K562 (cell line): Measurements from ENCODE around the gene ZMIZ1. TPM values are rescaled to one million over a fixed set of nuclear protein-coding genes. Genes with fewer than 3 reads are reported as not detected.
A peak's percentile ranks its signal among the peaks of the same experiment; 100 is the strongest.

Experiments
- ARID1B ChIP-seq: fragments of 450-650 bp; IDR thresholded peaks from 2 replicates; pipeline ENCODE4 v1.6.1; 2016; ENCODE audit warnings: antibody characterized with exemption, mild to moderate bottlenecking, inconsistent platforms
- DACH1 ChIP-seq: fragments of 450-650 bp; IDR thresholded peaks from 2 replicates; pipeline ENCODE4 v1.6.1; 2018; ENCODE audit not compliant: partially characterized antibody
- E2F3 ChIP-seq: fragments of 250-450 bp; sonication (Bioruptor Pico); IDR thresholded peaks from 2 replicates; pipeline ENCODE4 v1.4.0; 2020; ENCODE audit warnings: mild to moderate bottlenecking
- ETS2 ChIP-seq: IDR thresholded peaks from 2 replicates; pipeline ENCODE4 v1.6.1; 2016; ENCODE audit warnings: borderline replicate concordance, missing genetic modification characterization, mild to moderate bottlenecking, moderate library complexity, missing compliant biosample characterization; ENCODE audit not compliant: poor library complexity, severe bottlenecking
- ETV1 ChIP-seq: fragments of 450-650 bp; conservative IDR thresholded peaks from 2 replicates; pipeline ENCODE4 v1.6.1; 2016; ENCODE audit warnings: missing genetic modification characterization, control low read depth, low read depth, missing compliant biosample characterization
- FOXK1 ChIP-seq: sonication (generic); formaldehyde crosslinking; IDR thresholded peaks from 2 replicates; pipeline ENCODE4 v1.8.0; 2022; ENCODE audit warnings: missing genetic modification reagents, mild to moderate bottlenecking, borderline replicate concordance
- HDAC1 ChIP-seq, 2 experiments: fragments of 450-650 bp; IDR thresholded peaks; 2 replicates each; pipeline ENCODE4 v1.6.1; 2016 to 2017; ENCODE audit warnings: inconsistent platforms in 1 of 2, mild to moderate bottlenecking in 1 of 2, moderate library complexity in 1 of 2
- HMG20B ChIP-seq: fragments of 250-450 bp; sonication (Bioruptor Pico); IDR thresholded peaks from 2 replicates; pipeline ENCODE4 v1.5.0; 2021; ENCODE audit warnings: mild to moderate bottlenecking
- HNRNPUL1 ChIP-seq: fragments of 200-400 bp; formaldehyde crosslinking; IDR thresholded peaks from 2 replicates; pipeline ENCODE4 v1.6.1; 2017; ENCODE audit warnings: low read length
- ILF3 ChIP-seq: fragments of 450-650 bp; IDR thresholded peaks from 2 replicates; pipeline ENCODE4 v1.6.1; 2018; ENCODE audit warnings: antibody characterized with exemption, mild to moderate bottlenecking, moderate library complexity, borderline replicate concordance
- KDM1A ChIP-seq, 2 experiments: fragments of 450-650 bp; IDR thresholded peaks; 2 replicates each; pipeline ENCODE4 v1.6.1; 2016; ENCODE audit warnings: mild to moderate bottlenecking in 2 of 2
- MEIS2 ChIP-seq: fragments of 450-650 bp; IDR thresholded peaks from 2 replicates; pipeline ENCODE4 v1.6.1; 2014; ENCODE audit warnings: mild to moderate bottlenecking; ENCODE audit not compliant: partially characterized antibody
- MYNN ChIP-seq, 2 experiments: sonication (generic); formaldehyde crosslinking in 1 of 2; IDR thresholded peaks; 2 replicates each; pipeline versions ENCODE4 v1.5.0 to v1.6.1; 2016 to 2020; ENCODE audit warnings: antibody characterized with exemption in 1 of 2, missing genetic modification reagents in 1 of 2
- PTRF ChIP-seq: fragments of 450-650 bp; IDR thresholded peaks from 2 replicates; pipeline ENCODE4 v1.6.1; 2016; ENCODE audit warnings: mild to moderate bottlenecking, missing genetic modification characterization, missing compliant biosample characterization
- RB1 ChIP-seq: fragments of 450-650 bp; IDR thresholded peaks from 2 replicates; pipeline ENCODE4 v1.6.1; 2017; ENCODE audit warnings: low read depth, mild to moderate bottlenecking
- SMAD4 ChIP-seq: fragments of 250-450 bp; sonication (Bioruptor Pico); conservative IDR thresholded peaks from 2 replicates; pipeline ENCODE4 v1.8.0; 2021; ENCODE audit warnings: inconsistent platforms, mild to moderate bottlenecking, moderate library complexity
- SOX6 ChIP-seq: fragments of 450-650 bp; IDR thresholded peaks from 2 replicates; pipeline ENCODE4 v1.6.1; 2014; ENCODE audit warnings: mild to moderate bottlenecking
- TAL1 ChIP-seq: fragments of 450-650 bp; IDR thresholded peaks from 2 replicates; pipeline ENCODE4 v1.6.1; 2016; ENCODE audit warnings: mild to moderate bottlenecking
- TCF3 ChIP-seq: sonication (generic); formaldehyde crosslinking; IDR thresholded peaks from 2 replicates; pipeline ENCODE4 v1.4.0; 2020; ENCODE audit warnings: mild to moderate bottlenecking, missing genetic modification reagents
- ZBED1 ChIP-seq: IDR thresholded peaks from 2 replicates; pipeline ENCODE4 v1.6.1; 2014
- ZNF175 ChIP-seq: fragments of 200-800 bp; sonication (Bioruptor generic); IDR thresholded peaks from 2 replicates; pipeline ENCODE4 v1.6.1; 2016; ENCODE audit warnings: low read depth, mild to moderate bottlenecking, missing genetic modification characterization, missing compliant biosample characterization
- ZNF699 ChIP-seq: fragments of 250-450 bp; sonication (Bioruptor Pico); IDR thresholded peaks from 2 replicates; pipeline ENCODE4 v1.8.0; 2021; ENCODE audit warnings: mild to moderate bottlenecking, moderate library complexity; ENCODE audit not compliant: insufficient replicate concordance
- polyA plus RNA-seq, 8 experiments: library from polyadenylated mRNA; depleted of rRNA in 4 of 8; stranded (reverse) in 5 of 8; unstranded in 3 of 8; fragments of >200 nt; fragmentation: Nextera tagmentation in 2 of 8; fragmentation: Illumina TruSeq in 1 of 8; extraction: Ambion mirVana in 2 of 8; extraction: Trizol in 1 of 8; gene quantifications; 2 replicates each; pipeline versions ENCODE4 v1.2.1 to v1.2.3, GENCODE V29; 2011 to 2014; ENCODE audit warnings: inconsistent platforms in 1 of 8, missing spikeins in 1 of 8
- total RNA-seq, 7 experiments: library from RNA; depleted of rRNA in 6 of 7; stranded (reverse); fragments of >200 nt in 6 of 7; fragmentation: Illumina TruSeq in 2 of 7; extraction: Trizol in 2 of 7; gene quantifications; 2 replicates each; pipeline versions ENCODE4 v1.2.1 to v1.2.3, GENCODE V29; 2011 to 2021; ENCODE audit warnings: low replicate concordance in 1 of 7
- TF ChIP-seq, protein P1 (sequence below): sonication (generic); formaldehyde crosslinking; IDR thresholded peaks from 2 replicates; pipeline ENCODE4 v1.8.0; 2023; ENCODE audit warnings: missing genetic modification reagents, mild to moderate bottlenecking, borderline replicate concordance
- TF ChIP-seq, protein P2 (sequence below): sonication (generic); formaldehyde crosslinking; IDR thresholded peaks from 2 replicates; pipeline ENCODE4 v1.8.0; 2023; ENCODE audit warnings: mild to moderate bottlenecking, missing genetic modification reagents

Gene ZMIZ1
- total and polyA plus RNA-seq, 9 of the 15 experiments (the other 6 are each of a cell fraction or from before 2014, with no cell fraction given), result 1.0 to 37.3 (median 4.3) TPM

DNA sequence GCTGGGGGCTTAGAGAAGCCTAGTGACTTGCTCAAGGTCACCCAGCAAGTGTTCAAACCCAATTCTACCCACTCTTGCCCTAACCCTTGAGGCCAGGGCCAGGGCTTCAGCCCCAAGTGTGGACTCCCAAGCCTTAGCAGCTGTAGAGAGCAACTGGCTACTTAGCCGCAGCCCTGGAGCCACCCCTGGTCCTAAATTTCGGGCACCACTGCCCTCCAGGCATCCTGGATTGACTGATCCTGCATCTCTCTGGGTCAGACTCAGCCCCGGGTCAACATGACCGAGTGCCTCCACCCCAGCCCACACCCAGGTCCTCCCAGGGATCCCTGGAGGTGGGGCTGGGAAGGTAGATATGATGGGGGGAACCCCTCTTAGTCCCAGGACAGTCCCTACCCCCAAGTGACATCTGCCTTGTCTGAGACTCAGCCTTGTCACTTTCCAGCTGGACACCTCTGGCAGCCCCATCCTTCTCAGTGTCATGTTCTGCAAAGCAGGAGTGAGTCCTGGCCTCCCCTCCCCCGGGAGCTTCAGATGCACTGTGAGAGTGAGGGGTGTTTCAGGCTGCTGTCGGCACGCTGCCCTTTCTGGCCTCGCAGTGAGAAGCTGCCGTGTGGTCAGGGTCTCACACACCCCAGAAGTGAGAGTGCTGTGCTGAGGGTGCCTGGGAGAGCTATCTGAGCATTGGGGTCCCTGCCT lies 89.8 kb downstream of the ZMIZ1 start (continued):
- no peak for TF ChIP-seq ZBED1
- TF ChIP-seq FOXK1, result no peak
- TF ChIP-seq DACH1, result peak; percentile 40
- TF ChIP-seq HMG20B (CRISPR knock-in tag), result no peak
- TF ChIP-seq PTRF, result no peak
- TF ChIP-seq SMAD4 (CRISPR knock-in tag), result no peak
- TF ChIP-seq HDAC1 (IDR thresholded peaks at IDR 0.05), result 0 out of 4 replicates have a peak, but pooled peaks of 1 of the 2 experiments have one; percentile 20
- TF ChIP-seq MEIS2, result peak; percentile 24
- peak; percentile 60 for TF ChIP-seq TCF3 (CRISPR knock-in tag)
- peak; percentile 33; the same call in 1 of the 2 replicates for TF ChIP-seq TAL1
- TF ChIP-seq SOX6, result no peak
- TF ChIP-seq ZNF699 (CRISPR knock-in tag), result no peak
- TF ChIP-seq KDM1A (IDR thresholded peaks at IDR 0.05), result 0 out of 4 replicates have a peak, but pooled peaks of 1 of the 2 experiments have one; percentile 27
- no peak for TF ChIP-seq HNRNPUL1
- TF ChIP-seq E2F3 (CRISPR knock-in tag), result no peak
- no peak for TF ChIP-seq ZNF175 (CRISPR knock-in tag)
- peak; percentile 39 for TF ChIP-seq ARID1B
- TF ChIP-seq RB1, result 0 out of 2 replicates have a peak, but pooled peaks have one; percentile 9
- TF ChIP-seq, protein P1, sequence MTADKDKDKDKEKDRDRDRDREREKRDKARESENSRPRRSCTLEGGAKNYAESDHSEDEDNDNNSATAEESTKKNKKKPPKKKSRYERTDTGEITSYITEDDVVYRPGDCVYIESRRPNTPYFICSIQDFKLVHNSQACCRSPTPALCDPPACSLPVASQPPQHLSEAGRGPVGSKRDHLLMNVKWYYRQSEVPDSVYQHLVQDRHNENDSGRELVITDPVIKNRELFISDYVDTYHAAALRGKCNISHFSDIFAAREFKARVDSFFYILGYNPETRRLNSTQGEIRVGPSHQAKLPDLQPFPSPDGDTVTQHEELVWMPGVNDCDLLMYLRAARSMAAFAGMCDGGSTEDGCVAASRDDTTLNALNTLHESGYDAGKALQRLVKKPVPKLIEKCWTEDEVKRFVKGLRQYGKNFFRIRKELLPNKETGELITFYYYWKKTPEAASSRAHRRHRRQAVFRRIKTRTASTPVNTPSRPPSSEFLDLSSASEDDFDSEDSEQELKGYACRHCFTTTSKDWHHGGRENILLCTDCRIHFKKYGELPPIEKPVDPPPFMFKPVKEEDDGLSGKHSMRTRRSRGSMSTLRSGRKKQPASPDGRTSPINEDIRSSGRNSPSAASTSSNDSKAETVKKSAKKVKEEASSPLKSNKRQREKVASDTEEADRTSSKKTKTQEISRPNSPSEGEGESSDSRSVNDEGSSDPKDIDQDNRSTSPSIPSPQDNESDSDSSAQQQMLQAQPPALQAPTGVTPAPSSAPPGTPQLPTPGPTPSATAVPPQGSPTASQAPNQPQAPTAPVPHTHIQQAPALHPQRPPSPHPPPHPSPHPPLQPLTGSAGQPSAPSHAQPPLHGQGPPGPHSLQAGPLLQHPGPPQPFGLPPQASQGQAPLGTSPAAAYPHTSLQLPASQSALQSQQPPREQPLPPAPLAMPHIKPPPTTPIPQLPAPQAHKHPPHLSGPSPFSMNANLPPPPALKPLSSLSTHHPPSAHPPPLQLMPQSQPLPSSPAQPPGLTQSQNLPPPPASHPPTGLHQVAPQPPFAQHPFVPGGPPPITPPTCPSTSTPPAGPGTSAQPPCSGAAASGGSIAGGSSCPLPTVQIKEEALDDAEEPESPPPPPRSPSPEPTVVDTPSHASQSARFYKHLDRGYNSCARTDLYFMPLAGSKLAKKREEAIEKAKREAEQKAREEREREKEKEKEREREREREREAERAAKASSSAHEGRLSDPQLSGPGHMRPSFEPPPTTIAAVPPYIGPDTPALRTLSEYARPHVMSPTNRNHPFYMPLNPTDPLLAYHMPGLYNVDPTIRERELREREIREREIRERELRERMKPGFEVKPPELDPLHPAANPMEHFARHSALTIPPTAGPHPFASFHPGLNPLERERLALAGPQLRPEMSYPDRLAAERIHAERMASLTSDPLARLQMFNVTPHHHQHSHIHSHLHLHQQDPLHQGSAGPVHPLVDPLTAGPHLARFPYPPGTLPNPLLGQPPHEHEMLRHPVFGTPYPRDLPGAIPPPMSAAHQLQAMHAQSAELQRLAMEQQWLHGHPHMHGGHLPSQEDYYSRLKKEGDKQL (CRISPR knock-in tag), result no peak
- TF ChIP-seq, protein P2, sequence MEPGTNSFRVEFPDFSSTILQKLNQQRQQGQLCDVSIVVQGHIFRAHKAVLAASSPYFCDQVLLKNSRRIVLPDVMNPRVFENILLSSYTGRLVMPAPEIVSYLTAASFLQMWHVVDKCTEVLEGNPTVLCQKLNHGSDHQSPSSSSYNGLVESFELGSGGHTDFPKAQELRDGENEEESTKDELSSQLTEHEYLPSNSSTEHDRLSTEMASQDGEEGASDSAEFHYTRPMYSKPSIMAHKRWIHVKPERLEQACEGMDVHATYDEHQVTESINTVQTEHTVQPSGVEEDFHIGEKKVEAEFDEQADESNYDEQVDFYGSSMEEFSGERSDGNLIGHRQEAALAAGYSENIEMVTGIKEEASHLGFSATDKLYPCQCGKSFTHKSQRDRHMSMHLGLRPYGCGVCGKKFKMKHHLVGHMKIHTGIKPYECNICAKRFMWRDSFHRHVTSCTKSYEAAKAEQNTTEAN (CRISPR knock-in tag), result no peak
- TF ChIP-seq ETS2 (tag), result no peak
- TF ChIP-seq ILF3, result no peak
- no peak for TF ChIP-seq ETV1 (tag)
- no peak for TF ChIP-seq MYNN (IDR thresholded peaks at IDR 0.05)
- no peak for TF ChIP-seq MYNN (CRISPR knock-in tag; IDR thresholded peaks at IDR 0.05)
